AG09309 (cell line): ENCODE measurements around the gene VAMP3.

Source experiments
- DNase-seq: peaks from one replicate; pipeline ENCODE4 v3.0.0-alpha.2; 2010; ENCODE audit warnings: low read depth
- H3K4me3 ChIP-seq: 2 replicates; pipeline ENCODE4 v1.5.1; 2011; ENCODE audit warnings: mild to moderate bottlenecking, low read depth, low read length, moderate library complexity; ENCODE audit not compliant: control insufficient read depth
- TF ChIP-seq, protein P1 (sequence below): IDR thresholded peaks from 2 replicates; pipeline ENCODE4 v1.5.1; 2011; ENCODE audit warnings: mild to moderate bottlenecking, low read depth, low read length, inconsistent platforms; ENCODE audit not compliant: insufficient read depth, control insufficient read depth; ENCODE audit errors: missing control alignments

The VAMP3 gene

DNA sequence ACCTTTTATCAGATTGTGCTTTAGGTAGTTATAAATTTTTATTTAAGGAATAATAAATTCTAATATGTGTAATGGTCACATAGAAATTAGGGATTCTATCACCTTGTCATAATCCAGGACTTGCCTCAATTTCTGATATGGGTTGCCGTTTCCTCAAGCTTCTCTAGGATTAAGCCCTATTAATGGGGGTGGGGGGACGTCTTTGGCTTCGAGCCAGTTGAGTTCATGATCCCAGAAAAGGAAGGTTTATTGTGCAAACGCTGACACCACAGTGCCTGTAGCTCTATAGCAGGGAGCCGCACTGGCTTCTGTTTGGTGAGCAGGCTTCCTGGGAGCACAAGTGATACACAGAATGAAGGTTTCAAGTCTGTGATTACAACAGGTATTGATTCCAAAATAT is 22.0 kb upstream of the VAMP3 start:
- no peak for DNase-seq
- TF ChIP-seq, protein P1, sequence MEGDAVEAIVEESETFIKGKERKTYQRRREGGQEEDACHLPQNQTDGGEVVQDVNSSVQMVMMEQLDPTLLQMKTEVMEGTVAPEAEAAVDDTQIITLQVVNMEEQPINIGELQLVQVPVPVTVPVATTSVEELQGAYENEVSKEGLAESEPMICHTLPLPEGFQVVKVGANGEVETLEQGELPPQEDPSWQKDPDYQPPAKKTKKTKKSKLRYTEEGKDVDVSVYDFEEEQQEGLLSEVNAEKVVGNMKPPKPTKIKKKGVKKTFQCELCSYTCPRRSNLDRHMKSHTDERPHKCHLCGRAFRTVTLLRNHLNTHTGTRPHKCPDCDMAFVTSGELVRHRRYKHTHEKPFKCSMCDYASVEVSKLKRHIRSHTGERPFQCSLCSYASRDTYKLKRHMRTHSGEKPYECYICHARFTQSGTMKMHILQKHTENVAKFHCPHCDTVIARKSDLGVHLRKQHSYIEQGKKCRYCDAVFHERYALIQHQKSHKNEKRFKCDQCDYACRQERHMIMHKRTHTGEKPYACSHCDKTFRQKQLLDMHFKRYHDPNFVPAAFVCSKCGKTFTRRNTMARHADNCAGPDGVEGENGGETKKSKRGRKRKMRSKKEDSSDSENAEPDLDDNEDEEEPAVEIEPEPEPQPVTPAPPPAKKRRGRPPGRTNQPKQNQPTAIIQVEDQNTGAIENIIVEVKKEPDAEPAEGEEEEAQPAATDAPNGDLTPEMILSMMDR = no peak
- no peak overlapping the region for H3K4me3 ChIP-seq

DNA sequence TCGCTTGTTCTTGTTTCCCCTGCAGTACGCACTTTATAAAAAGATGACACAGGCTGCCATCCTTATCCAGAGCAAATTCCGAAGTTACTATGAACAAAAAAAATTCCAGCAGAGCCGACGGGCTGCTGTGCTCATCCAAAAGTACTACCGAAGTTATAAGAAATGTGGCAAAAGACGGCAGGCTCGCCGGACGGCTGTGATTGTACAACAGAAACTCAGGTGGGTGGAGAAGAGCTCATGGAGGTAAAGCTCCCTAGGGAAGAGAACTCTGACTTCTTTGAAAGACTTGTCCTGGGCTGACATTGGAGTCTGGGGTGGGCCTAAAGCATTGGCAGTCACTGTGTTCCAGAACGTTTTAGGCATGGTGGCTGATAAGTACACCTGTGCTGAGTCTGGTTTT is 19.9 kb upstream of the VAMP3 start:
- TF ChIP-seq, protein P1 = no peak
- no peak overlapping the region for H3K4me3 ChIP-seq
- no peak for DNase-seq

DNA sequence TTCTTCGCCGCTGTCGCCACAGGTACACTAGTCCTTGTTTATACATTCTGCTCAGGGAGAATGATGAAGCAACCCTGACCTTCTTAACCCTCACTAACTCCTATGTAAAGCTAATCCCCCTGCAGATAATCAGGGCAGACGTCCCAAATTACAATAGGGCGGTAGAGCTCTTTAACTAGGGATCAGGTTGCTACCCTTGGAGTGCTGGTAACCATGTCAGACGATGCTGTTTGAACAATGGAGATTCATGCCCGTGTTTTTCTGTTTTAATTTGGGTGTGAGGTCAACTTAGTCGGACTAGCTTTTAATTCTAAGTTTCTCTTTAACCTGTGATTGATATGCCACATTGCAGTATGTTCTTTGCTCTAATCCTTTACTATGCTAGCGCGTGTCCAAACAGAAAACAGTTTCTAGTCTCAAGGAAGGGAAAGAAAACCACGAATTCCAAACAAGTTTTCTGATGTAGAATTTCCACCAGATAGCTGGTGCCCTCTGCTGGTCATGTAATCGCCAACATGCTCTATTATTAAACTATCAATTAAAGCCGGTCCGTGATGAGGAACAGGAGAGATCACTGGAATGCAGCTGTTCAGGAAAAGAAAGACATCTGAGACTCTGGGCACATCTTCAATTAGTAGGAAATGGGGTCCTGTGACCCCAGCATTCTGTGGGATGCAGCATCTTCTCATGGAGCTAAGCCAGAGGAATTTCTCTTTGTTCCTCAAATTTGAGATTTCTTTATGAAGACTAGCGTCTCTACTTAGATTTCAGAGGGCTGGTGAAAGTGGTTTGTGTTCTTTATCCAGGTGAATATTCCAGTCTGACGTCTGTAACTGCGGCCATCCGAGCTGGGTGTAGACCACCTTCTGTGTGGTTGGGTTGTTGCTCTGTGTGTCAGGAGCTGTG is 18.3 kb upstream of the VAMP3 start:
- TF ChIP-seq, protein P1 = peak; percentile 75
- DNase-seq = peak; percentile 11
- peak overlapping the region; percentile 2; the same call in 1 of the 2 replicates for H3K4me3 ChIP-seq

DNA sequence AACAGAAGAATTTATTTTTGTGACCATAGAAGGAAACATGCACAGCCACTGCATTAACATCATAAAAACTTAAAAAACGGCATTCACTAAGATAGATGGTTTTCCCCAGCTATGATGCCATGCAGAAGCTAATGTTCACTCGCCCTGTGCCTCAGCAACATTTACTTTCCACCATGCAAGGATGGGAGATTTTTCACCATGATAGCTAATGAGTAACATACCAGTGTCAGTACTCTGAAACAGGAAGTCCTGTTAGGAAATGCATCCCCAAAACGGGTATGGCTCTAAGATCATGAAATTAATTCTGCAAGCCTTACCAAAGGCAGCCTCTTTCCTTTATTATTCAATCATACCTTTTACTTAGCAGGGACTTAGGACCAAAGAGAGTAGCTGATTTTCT is 17.5 kb upstream of the VAMP3 start:
- TF ChIP-seq, protein P1 = no peak
- H3K4me3 ChIP-seq = no peak overlapping the region
- no peak for DNase-seq

DNA sequence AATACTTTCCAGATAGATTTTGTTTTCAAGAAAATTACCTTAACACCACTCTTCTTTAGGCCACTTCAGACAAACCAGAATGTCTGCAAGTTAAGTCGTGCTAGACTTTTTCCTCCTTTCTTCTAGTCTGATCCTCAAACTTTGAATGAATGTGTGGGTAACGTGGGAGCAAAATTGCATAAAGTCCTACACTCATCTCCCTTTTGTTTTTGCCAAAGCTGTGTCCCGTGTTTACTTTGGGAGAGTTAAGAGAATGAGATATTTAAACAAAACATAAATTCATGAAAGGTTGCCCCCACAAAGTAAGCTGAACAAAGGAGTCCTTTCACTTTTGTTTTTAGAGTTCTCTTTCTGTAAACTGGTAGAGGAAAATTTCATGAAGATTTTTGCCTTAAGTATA is 16.9 kb upstream of the VAMP3 start:
- no peak overlapping the region for H3K4me3 ChIP-seq
- TF ChIP-seq, protein P1 = no peak
- DNase-seq = no peak

DNA sequence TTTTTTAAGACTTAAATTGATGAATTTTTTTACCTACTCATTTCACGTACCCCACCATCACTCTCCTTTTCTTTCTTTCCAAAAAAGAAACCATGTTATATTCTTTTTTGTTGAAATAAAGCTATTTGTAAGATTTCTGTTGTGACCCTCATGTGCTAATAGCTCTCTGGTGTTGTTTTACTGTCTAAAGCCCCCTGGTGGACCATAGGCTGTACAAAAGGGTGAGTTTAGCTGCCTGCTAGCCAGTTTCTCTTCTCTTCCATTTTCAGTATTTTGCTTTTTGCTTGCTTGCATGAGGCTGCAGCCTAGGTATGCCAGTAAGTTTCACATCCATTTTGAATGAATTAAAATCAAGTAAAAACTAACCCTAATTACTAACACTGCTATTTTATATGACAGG is 15.6 kb upstream of the VAMP3 start:
- DNase-seq = no peak

More for the DNA sequence above, 15.6 kb upstream of the VAMP3 start:
- TF ChIP-seq, protein P1 = peak; percentile 29
- no peak overlapping the region for H3K4me3 ChIP-seq
